GM12872 (cell line): ENCODE measurements around the gene NLGN4X.

ENCODE experiments used
- TF ChIP-seq, protein P1 (sequence below): IDR thresholded peaks from 3 replicates; pipeline ENCODE4 v1.5.1; 2011; ENCODE audit warnings: low read depth, mild to moderate bottlenecking, low read length, moderate library complexity; ENCODE audit not compliant: insufficient read depth

NLGN4X gene

GRCh38 chrX:5870238-5870637 is 358.4 kb downstream of the NLGN4X start:
- TF ChIP-seq, protein P1, sequence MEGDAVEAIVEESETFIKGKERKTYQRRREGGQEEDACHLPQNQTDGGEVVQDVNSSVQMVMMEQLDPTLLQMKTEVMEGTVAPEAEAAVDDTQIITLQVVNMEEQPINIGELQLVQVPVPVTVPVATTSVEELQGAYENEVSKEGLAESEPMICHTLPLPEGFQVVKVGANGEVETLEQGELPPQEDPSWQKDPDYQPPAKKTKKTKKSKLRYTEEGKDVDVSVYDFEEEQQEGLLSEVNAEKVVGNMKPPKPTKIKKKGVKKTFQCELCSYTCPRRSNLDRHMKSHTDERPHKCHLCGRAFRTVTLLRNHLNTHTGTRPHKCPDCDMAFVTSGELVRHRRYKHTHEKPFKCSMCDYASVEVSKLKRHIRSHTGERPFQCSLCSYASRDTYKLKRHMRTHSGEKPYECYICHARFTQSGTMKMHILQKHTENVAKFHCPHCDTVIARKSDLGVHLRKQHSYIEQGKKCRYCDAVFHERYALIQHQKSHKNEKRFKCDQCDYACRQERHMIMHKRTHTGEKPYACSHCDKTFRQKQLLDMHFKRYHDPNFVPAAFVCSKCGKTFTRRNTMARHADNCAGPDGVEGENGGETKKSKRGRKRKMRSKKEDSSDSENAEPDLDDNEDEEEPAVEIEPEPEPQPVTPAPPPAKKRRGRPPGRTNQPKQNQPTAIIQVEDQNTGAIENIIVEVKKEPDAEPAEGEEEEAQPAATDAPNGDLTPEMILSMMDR = no peak

DNA sequence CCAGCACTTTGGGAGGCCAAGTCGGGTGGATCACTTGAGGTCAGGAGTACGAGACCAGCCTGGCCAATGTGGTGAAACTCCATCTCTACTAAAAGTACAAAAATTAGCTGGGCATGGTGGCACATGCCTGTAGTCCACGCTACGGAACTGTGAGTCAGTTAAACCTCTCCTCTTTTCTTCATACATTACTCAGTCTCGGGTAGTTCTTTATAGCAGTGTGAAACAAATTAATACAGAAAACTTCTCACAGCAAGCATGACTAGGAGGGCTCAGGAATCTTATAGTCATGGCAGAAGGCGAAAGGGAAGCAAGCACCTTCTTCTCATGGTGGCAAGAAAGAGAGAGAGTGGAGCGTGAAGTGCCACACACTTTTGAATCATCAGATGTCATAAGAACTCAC is 358.9 kb downstream of the NLGN4X start:
- TF ChIP-seq, protein P1 = no peak

GRCh38 chrX:5867778-5868177 is 360.9 kb downstream of the NLGN4X start:
- TF ChIP-seq, protein P1 = no peak

DNA sequence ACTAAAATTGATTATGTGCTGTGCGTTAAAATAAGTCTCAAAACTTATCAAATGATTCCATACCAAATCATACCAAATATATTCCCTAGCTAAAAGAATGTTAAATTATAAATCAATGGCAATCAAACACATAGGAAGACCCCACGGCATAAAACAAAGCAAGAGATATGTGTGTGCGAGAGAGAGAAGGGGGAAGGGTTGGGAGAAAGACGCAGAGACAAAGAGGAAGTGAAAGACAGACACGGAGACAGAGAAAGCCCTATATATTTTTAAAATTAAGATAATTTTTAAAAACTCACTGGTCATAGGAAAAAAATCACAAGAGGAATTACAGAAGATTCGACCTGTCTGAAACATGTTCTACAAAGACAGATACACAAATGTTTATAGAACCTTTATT is 371.4 kb downstream of the NLGN4X start:
- TF ChIP-seq, protein P1 = no peak

GRCh38 chrX:5852941-5853340 is 375.7 kb downstream of the NLGN4X start:
- TF ChIP-seq, protein P1 = no peak

- TF ChIP-seq, protein P1 = no peak
Observed at GRCh38 chrX:5842601-5843000, 386.1 kb downstream of the NLGN4X start.
